ENCODE data around the gene CTDP1.
"Not testable (repeated sequence)": the region's sequence is repeated elsewhere in the genome, so short reads cannot be mapped to it uniquely, and the experiment has no call there.

CTDP1 gene

GRCh38 chr18:79706006-79706405 lies 26.4 kb downstream of the CTDP1 start:
- DNase-seq: no peak

DNA sequence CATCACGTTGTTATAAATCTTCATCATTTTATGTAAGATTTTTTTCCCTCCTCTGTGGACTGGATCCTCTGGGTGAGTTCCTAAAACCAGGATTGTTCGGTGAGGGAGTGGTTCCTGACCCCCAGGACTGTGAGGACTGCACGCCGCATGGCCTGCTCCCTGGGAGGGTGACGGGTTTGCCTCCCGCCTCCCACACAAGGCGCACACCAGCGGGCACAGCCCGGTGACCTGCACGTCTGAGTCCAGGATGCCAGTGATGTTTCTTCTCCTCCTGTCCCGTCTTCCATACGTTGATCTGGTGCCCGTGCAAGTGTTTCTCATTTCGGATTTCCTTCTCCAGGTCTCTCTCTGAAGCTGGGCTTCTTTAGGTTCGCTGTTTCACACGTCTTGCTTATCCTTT lies 27.1 kb downstream of the CTDP1 start:
- DNase-seq: no peak

GRCh38 chr18:79707239-79707638 lies 27.6 kb downstream of the CTDP1 start:
- no peak for DNase-seq

DNA sequence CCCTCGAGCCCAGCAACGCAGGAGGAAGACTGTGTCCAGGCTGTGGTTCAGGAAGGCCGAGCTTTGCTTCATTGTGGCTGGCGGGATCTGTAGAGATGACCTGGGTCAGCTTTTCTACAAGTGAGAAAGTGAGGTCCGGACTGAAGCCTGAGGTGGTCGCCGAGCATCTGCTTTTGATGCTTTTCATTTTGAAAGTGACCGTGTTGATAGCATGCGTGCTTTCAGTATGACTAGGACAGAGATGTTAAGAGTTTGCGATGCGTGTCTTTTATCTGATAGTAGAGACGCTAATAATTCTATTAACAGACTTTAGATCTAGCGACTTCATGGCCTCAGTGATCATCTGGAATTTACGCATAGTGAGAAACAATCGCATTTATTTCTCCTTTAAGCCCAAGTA lies 28.1 kb downstream of the CTDP1 start:
- no peak for DNase-seq

DNA sequence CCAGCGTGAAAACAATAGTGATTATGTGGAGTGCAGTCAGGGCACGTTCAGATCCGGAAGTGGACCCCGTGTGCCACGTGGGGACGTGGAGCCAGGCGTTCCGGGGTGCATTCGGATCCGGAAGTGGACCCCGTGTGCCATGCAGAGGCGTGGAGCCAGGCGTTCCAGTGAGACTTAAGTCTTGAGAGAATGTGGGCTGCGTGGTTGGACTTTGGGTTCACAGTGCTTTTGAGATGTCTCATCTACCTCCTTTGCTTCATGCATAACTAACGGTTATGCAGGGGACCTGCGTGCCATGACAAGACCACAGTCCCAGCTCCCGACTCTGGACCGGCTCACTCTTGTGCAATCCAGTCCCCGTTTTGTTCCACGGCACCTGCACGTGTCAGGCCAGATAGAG lies 28.8 kb downstream of the CTDP1 start:
- no peak for DNase-seq

DNA sequence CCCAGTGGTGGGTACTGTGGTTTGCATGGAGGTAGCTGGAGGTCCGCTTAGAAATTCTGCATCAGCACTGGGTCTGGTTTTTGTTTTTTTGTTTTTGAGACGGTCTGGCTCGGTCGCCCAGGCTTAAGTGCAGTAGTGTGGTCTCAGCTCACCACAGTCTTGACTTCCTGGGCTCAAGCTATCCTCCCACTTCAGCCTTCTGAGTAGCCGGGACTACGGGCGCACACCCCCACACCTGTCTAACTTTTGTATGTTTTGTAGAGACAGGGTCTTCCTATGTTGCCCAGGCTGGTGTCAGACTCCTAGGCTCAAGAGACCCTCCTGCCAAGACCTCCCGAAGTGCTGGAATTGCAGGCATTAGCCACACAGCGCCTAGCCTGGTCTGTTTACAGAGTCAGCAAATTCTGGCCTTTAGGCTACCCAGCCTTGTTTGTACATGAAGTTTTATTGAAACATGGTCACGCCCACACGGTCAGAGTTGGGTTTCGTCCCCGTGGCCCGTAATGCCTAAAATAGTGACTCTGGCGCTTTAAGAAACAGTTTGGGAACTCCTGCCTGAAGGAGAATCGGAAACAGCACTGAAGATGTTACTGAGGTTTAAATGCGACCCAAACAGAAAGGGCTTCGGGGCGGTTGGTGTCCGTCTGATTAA lies 32.7 kb downstream of the CTDP1 start:
- DNase-seq: no peak

DNA sequence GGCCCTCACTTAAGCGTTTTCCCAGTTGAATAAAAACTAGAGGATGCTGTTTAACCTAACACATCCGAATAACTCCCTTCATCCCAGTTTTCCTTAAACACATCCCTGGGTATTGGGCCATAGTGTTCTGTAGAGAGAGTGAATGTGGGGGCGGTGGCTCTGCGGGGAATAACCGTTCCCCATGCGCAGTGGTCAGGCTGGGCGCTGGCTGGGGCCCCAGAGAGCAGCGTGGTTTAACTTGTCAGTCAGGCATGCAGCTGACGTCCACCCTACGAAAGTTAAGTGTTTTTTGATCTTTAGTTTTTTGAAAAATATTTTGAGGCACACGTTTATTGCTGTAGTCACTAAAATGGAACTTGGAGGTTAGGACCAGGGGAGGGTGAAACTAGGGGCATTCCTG lies 33.7 kb downstream of the CTDP1 start:
- DNase-seq: no peak

DNA sequence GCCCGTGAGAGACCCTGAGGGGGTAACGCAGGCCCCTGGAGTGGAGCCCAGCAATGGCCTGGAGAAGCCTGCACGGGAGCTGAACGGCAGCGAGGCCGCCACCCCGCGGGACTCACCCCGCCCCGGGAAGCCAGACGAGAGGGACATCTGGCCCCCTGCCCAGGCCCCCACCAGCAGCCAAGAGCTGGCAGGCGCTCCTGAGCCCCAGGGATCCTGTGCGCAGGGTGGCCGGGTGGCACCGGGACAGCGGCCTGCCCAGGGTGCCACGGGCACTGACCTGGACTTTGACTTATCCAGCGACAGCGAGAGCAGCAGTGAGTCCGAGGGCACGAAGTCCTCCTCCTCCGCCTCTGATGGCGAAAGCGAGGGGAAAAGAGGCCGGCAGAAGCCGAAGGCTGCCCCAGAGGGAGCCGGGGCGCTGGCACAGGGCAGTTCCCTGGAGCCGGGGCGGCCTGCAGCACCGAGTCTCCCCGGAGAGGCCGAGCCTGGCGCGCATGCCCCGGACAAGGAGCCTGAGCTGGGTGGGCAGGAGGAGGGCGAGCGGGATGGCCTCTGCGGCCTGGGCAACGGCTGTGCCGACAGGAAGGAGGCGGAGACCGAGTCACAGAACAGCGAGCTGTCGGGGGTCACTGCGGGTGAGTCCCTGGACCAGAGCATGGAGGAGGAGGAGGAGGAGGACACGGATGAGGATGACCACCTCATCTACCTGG lies 35.1 kb downstream of the CTDP1 start:
- no peak for DNase-seq

DNA sequence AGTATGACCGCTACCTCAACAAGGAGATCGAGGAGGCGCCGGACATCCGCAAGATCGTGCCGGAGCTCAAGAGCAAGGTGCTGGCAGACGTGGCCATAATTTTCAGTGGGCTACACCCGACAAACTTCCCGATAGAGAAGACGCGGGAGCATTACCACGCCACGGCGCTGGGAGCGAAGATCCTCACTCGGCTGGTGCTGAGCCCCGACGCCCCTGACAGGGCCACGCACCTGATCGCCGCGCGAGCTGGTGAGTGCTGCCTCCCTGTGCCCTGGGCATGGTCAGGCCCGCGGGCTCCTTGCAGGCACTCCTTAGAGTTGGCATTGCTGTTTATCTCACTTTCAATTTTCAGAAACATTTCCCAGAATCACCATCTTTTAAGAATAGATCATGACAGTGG lies 35.7 kb downstream of the CTDP1 start:
- no peak for DNase-seq

DNA sequence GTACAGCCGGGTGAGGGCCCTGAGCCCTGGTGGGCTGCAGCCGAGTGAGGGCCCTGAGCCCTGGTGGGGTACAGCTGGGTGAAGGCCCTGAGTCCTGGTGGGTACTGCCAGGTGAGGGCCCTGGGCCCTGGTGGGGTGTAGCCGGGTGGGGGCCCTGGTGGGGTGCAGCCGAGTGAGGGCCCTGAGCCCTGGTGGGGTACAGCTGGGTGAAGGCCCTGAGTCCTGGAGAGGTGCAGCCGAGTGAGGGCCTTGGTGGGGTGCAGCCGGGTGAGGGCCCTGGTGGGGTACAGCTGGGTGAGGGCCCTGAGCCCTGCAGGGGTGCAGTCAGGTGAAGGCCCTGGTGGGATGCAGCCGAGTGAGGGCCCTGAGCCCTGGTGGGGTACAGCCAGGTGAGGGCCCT lies 37.5 kb downstream of the CTDP1 start:
- DNase-seq: no peak

GRCh38 chr18:79717555-79718074 lies 38.0 kb downstream of the CTDP1 start:
- DNase-seq: no peak

- DNase-seq: no peak
These were observed 38.5 kb downstream of the CTDP1 start for GRCh38 chr18:79718126-79718525.

GRCh38 chr18:79718878-79719477 lies 39.4 kb downstream of the CTDP1 start:
- no peak for DNase-seq

- not testable (repeated sequence) for DNase-seq
These were observed 40.1 kb downstream of the CTDP1 start for GRCh38 chr18:79719478-79720358.

GRCh38 chr18:79720359-79720733 lies 40.7 kb downstream of the CTDP1 start:
- DNase-seq: no peak

- DNase-seq: no peak
These were observed 43.4 kb downstream of the CTDP1 start for GRCh38 chr18:79723036-79723435.

DNA sequence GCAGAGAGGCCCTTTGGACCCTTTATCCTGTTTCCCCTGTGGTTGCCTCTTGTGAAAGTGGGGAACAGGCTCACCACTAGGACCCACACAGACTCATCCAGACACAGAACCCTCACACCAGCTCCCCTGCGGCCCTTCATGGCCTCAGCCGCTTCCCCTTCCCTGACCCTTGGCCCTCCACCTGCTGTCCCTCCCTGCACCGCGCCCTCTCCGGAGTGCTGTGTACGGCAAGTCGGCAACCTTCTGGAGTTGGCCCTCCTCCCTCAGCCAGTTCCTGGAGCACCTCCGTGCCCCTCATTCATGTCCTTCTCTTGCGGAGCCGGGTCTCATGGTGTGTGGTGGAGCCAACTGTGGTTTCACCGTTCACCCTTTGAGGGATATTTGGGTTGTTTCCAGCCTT lies 44.0 kb downstream of the CTDP1 start:
- DNase-seq: no peak

- DNase-seq: no peak
These were observed 44.9 kb downstream of the CTDP1 start for GRCh38 chr18:79724299-79725080.

DNA sequence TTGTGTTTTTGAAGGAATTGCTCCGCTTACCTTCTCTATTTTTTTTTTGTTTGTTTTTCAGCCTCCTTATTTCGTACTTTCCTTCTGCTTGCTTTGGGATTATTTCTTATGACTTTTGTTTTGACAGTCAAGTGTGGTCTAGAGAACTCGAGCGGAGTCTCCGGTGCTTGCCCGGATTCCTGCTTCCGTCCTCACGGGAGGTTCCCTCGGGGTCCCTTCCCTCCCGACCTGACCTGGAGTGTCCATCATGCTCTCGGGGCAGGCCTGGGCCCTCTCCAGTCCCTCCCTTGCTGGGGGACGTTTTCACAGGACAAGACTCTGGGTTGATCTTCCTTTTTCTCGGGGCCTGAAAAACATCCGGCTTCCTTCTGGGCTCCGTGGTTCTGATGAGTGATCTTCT lies 45.9 kb downstream of the CTDP1 start:
- no peak for DNase-seq

DNA sequence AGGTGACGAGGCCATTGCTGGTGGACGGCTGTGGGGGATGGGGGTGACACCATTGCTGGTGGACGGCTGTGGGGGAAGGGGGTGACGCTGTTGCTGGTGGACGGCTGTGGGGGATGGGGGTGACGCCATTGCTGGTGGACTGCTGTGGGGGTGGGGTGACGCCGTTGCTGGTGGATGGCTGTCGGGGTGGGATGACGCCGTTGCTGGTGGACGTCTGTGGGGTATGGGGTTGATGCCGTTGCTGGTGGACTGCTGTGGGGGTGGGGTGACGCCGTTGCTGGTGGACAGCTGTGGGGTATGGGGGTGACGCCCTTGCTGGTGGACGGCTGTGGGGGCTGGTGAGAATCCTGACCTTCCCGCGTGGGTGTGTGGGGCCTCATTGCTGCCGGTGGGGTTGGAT lies 47.1 kb downstream of the CTDP1 start:
- DNase-seq: no peak

- no peak for DNase-seq
These were observed 47.6 kb downstream of the CTDP1 start for GRCh38 chr18:79727211-79727610.

DNA sequence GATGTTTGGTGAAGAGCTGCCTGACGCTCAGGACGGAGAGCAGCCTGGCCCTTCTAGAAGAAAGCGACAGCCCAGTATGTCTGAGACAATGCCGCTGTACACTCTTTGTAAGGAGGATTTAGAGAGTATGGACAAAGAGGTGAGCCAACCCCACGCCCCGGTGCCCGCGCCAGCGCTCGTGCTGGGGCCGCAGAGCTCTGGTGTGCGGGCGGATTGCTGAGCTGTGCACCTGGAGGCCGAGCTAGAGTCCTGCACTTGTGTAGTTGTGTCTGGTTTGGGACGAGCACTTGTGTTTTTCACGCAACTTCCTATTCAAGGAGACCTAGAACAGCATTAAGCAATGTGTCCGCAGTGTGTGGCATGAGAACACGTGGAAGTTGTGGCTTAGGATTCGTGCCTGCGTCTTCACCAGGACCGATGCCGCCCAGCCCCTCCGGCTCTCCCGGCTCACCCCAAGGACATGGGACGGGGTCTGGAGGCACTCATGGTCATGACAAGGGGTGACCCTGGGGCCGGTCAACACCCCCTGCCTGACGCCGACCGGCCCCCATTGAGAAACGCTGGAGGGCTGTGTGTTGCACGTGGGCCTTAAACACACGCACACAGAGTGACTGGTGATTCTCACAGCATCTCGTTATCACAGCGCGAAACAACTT lies 49.5 kb downstream of the CTDP1 start:
- DNase-seq: no peak

Measured in CD4-positive, alpha-beta T cell treated with Interleukin-10 for 1 hour (primary cell).